SK-MEL-5 (cell line): ENCODE measurements around the gene PGBD2. TPM values are rescaled to one million over a fixed set of nuclear protein-coding genes. Genes with fewer than 3 reads are reported as not detected.
A peak's percentile ranks its signal among the peaks of the same experiment; 100 is the strongest.
"Not testable (repeated sequence)": the region's sequence is repeated elsewhere in the genome, so short reads cannot be mapped to it uniquely, and the experiment has no call there.

Source experiments
- DNase-seq: peaks from one replicate; pipeline ENCODE4 v3.0.0-alpha.2; 2016; ENCODE audit warnings: low read depth, low spot score
- in situ Hi-C: cut with HindIII; loops from 2 replicates; pipeline ENCODE4 v1.10.0; 2016; ENCODE audit warnings: low sequenced_read_pairs, high pct_unique_total_duplicates, low pct_unique_long_range_greater_than_20kb
- polyA plus RNA-seq, 2 experiments: library from polyadenylated mRNA; depleted of rRNA; stranded (reverse); fragments of >200 nt; gene quantifications; 2 replicates each; pipeline ENCODE4 v1.2.3, GENCODE V29; 2015
- total RNA-seq: library from RNA; depleted of rRNA; stranded (reverse); fragments of >200 nt; shearing (Covaris generic); gene quantifications from 2 replicates; pipeline ENCODE4 v1.2.3, GENCODE V29; 2014; rRNA removed

The PGBD2 gene
- 6.6 and 9.1 TPM in 2 replicates for total RNA-seq
- polyA plus RNA-seq (2015; cell fraction: cytosol; rRNA removed) = 3.6 and 4.6 TPM in 2 replicates
- 40.8 and 42.2 TPM in 2 replicates for polyA plus RNA-seq (2015; cell fraction: nucleus; rRNA removed)

- DNase-seq = peak; percentile 91
Measured at GRCh38 chr1:248906009-248906752, at the start of gene PGBD2. TSS of gene PGBD2 (plus strand) at chr1:248906235. CDS start at chr1:248913863, 7,628 bp downstream.

GRCh38 chr1:248857201-248857600, 48.8 kb upstream of the PGBD2 start:
- DNase-seq = no peak
- in situ Hi-C loops = no loop called here

More at GRCh38 chr1:248906009-248906752, at the start of gene PGBD2:
- in situ Hi-C loops = no loop called here

GRCh38 chr1:248857749-248858095, 48.3 kb upstream of the PGBD2 start:
- in situ Hi-C loops = no loop called here
- DNase-seq = no peak

GRCh38 chr1:248858096-248858890, 47.7 kb upstream of the PGBD2 start:
- peak; percentile 71 for DNase-seq
- in situ Hi-C loops = no loop called here

GRCh38 chr1:248858891-248859889, 46.8 kb upstream of the PGBD2 start, which contains the start of gene ZNF692:
TSS of gene ZNF692 (minus strand) at chr1:248859085. CDS start at chr1:248858309, 776 bp downstream.
- in situ Hi-C loops = no loop called here

GRCh38 chr1:248860007-248860406, 46.0 kb upstream of the PGBD2 start:
- in situ Hi-C loops = no loop called here
- no peak for DNase-seq

More at GRCh38 chr1:248858891-248859889, 46.8 kb upstream of the PGBD2 start, which contains the start of gene ZNF692:
- DNase-seq = peak; percentile 96

- no peak for DNase-seq
- in situ Hi-C loops = no loop called here
Measured at GRCh38 chr1:248861616-248862015, 44.4 kb upstream of the PGBD2 start.

GRCh38 chr1:248862695-248862997, 43.4 kb upstream of the PGBD2 start:
- in situ Hi-C loops = no loop called here

GRCh38 chr1:248862998-248863881, 42.8 kb upstream of the PGBD2 start:
- in situ Hi-C loops = no loop called here

More at GRCh38 chr1:248862695-248862997, 43.4 kb upstream of the PGBD2 start:
- no peak for DNase-seq

GRCh38 chr1:248871837-248872401, 34.1 kb upstream of the PGBD2 start:
- no peak for DNase-seq
- in situ Hi-C loops = no loop called here

More at GRCh38 chr1:248862998-248863881, 42.8 kb upstream of the PGBD2 start:
- DNase-seq = peak; percentile 75

- peak; percentile 78 for DNase-seq
- in situ Hi-C loops = no loop called here
Measured at GRCh38 chr1:248872752-248873408, 33.2 kb upstream of the PGBD2 start.

- in situ Hi-C loops = no loop called here
Measured at GRCh38 chr1:248873409-248873992, 32.5 kb upstream of the PGBD2 start.

GRCh38 chr1:248873993-248874533, 32.0 kb upstream of the PGBD2 start:
- peak; percentile 91 for DNase-seq
- in situ Hi-C loops = no loop called here

More at GRCh38 chr1:248873409-248873992, 32.5 kb upstream of the PGBD2 start:
- DNase-seq = peak; percentile 97

- in situ Hi-C loops = no loop called here
- DNase-seq = no peak
Measured at GRCh38 chr1:248881261-248881660, 24.8 kb upstream of the PGBD2 start.

- DNase-seq, in situ Hi-C loops: not testable (repeated sequence)
Measured at GRCh38 chr1:248882427-248882826, 23.6 kb upstream of the PGBD2 start.
